SH-SY5Y (cell line): ENCODE results near the gene POLR2C.

Source experiments
- GATA2 ChIP-seq: IDR thresholded peaks from 2 replicates; pipeline ENCODE4 v1.6.1; 2011; ENCODE audit warnings: mild to moderate bottlenecking, low read depth, low read length
- GATA3 ChIP-seq: IDR thresholded peaks from 2 replicates; pipeline ENCODE4 v1.6.1; 2011; ENCODE audit warnings: low read depth, mild to moderate bottlenecking, low read length, moderate library complexity

POLR2C gene

GRCh38 chr16:57473176-57473840 is 10.8 kb downstream of the POLR2C start:
- TF ChIP-seq GATA3 (no peak), GATA2 (no peak)

- TF ChIP-seq GATA2 (no peak), GATA3 (no peak)
Observed at GRCh38 chr16:57473906-57474305, 11.4 kb downstream of the POLR2C start.

- TF ChIP-seq GATA2 (no peak), GATA3 (no peak)
Observed at GRCh38 chr16:57474671-57475661, 12.5 kb downstream of the POLR2C start.

- TF ChIP-seq GATA2 (no peak), GATA3 (no peak)
Observed at GRCh38 chr16:57475711-57476339, 13.3 kb downstream of the POLR2C start.

- no peak for TF ChIP-seq GATA3
- no peak for TF ChIP-seq GATA2
Observed at GRCh38 chr16:57476546-57477410, 14.3 kb downstream of the POLR2C start.

- TF ChIP-seq GATA2, result no peak
- no peak for TF ChIP-seq GATA3
Observed at GRCh38 chr16:57477531-57478202, 15.2 kb downstream of the POLR2C start.

- TF ChIP-seq GATA2 (no peak), GATA3 (no peak)
Observed at GRCh38 chr16:57478396-57479204, 16.1 kb downstream of the POLR2C start.

GRCh38 chr16:57479205-57479975 is 16.9 kb downstream of the POLR2C start:
- no peak for TF ChIP-seq GATA3
- TF ChIP-seq GATA2, result no peak

- no peak for TF ChIP-seq GATA3
- TF ChIP-seq GATA2, result no peak
Observed at GRCh38 chr16:57479976-57480753, 17.7 kb downstream of the POLR2C start.

- TF ChIP-seq GATA3, result no peak
- TF ChIP-seq GATA2, result no peak
Observed at GRCh38 chr16:57480754-57481230, 18.3 kb downstream of the POLR2C start.

GRCh38 chr16:57481421-57481820 is 18.9 kb downstream of the POLR2C start:
- no peak for TF ChIP-seq GATA2
- TF ChIP-seq GATA3, result no peak

GRCh38 chr16:57482845-57483545 is 20.5 kb downstream of the POLR2C start:
- no peak for TF ChIP-seq GATA2
- TF ChIP-seq GATA3, result no peak
